GM18508 (cell line): ENCODE data around the gene SMARCA4.
"Not testable (repeated sequence)": the region's sequence is repeated elsewhere in the genome, so short reads cannot be mapped to it uniquely, and the experiment has no call there.

Experiments used
- ATAC-seq: cut with Tn5 transposase; IDR thresholded peaks from one replicate; pipeline ENCODE4 v1.9.1; 2021; ENCODE audit warnings: moderate number of reproducible peaks; ENCODE audit not compliant: insufficient read depth, unreplicated experiment

The SMARCA4 gene

DNA sequence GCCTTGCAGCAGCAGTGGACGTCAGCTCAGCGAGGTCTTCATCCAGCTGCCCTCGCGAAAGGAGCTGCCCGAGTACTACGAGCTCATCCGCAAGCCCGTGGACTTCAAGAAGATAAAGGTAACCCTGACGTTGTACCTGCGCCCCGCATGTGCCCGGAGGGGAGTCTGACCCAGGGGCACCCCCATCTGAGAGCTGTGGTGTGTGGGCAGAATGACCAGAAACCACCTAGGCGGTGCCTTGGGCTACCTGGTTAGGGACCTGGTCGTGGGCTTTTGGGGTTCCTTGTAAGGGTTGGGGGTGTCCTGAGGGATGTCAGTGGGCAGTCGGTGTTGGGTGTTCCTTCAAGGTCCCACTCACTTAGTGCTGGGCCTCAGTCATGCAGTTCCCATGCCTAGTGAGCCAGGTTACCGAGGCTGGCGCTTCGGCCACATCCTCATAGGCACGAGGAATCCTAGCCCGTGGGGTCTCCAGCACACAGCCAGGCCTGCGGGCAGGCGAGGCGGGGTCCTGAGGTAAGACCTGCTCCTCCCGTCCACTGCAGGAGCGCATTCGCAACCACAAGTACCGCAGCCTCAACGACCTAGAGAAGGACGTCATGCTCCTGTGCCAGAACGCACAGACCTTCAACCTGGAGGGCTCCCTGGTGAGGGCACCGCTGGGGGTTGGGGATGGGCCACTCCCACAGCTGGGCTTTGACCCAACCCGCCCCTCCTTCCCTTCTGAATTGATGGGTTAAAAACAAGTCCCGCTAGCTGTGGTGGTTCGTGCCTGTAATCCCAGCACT, 97.6 kb downstream of the SMARCA4 start:
- ATAC-seq, result no peak

DNA sequence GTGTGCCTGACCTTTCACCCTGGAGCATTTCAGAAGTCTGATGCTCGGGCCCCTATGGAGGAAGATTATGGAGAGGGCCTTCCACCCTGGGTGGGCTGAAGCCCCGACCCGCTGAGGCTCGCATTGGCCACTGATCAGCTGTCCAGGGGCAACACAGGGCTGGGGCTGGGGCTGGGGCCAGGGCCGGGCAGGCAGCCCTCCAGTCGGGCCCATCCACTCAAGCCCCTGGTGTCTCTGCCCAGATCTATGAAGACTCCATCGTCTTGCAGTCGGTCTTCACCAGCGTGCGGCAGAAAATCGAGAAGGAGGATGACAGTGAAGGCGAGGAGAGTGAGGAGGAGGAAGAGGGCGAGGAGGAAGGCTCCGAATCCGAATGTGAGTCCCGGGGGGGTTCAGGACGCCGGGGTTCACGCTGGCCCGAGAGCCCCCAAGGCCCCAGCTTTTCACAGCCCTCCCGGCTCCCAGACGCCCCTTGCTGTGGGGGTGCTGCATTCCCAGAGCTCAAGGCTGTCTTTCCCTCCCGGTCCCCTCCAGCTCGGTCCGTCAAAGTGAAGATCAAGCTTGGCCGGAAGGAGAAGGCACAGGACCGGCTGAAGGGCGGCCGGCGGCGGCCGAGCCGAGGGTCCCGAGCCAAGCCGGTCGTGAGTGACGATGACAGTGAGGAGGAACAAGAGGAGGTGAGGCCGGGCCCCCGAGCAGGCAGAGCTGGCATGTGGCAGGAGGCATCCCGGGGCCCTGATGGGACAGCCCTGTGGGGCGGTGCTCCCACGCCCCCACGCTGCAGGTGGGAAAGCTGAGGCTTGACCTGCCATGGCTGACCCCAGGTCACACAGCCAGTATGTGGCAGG, 98.9 kb downstream of the SMARCA4 start:
- no peak for ATAC-seq

DNA sequence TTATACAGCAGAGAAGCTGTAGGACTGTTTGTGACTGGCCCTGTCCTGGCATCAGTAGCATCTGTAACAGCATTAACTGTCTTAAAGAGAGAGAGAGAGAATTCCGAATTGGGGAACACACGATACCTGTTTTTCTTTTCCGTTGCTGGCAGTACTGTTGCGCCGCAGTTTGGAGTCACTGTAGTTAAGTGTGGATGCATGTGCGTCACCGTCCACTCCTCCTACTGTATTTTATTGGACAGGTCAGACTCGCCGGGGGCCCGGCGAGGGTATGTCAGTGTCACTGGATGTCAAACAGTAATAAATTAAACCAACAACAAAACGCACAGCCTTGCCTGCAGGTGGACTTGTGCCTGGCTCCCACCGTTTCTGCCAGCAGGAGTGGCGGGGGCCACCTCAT, 101.1 kb downstream of the SMARCA4 start:
- no peak for ATAC-seq

GRCh38 chr19:11063434-11063833, 102.6 kb downstream of the SMARCA4 start:
- no peak for ATAC-seq

DNA sequence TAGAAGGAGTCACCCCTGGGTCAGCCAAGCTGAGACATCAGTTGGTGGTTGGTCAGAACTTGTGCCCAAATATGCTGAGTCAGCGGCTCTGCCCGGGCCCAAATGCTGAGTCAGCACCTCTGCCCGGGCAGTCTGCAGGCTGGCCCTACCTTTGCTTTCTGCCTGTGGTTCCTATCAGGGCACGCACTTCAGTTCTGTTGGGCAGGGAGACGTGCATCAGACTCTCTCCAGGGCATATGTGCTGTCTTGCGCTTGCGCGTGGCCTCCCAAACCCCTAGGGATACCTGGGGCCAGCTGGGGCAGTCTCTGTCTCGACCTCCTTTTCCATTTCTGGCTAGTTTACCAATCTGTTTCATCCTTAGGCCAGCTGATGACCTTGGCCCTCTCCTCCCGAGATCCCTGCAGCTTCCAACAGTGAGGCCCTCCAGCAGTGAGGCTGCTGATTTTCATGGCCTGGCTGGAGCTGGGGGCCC, 104.0 kb downstream of the SMARCA4 start:
- no peak for ATAC-seq

- no peak for ATAC-seq
Measured at GRCh38 chr19:11066326-11066725, 105.5 kb downstream of the SMARCA4 start.

GRCh38 chr19:11067356-11068113, 106.7 kb downstream of the SMARCA4 start:
- no peak for ATAC-seq

DNA sequence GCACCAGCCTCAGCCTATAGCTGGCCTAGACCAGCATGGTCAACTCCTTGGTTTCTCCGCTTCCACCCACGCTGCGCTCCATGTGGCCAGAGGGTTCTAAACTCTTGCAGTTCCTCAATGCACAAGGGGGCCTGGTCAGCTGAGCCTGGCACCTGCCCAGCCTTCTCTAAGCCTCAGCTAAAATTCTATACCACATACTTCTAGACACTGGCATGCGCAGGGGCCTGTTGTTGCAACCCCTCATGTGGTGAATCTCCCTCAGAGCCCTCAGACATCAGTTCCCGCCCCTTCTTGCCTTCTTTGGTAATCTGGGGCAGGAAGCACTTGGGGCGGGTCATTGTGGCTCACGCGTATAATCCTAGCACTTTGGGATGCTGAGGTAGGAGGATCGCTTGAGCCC, 108.7 kb downstream of the SMARCA4 start:
- no peak for ATAC-seq

- ATAC-seq, result no peak
Measured at GRCh38 chr19:11070123-11070522, 109.3 kb downstream of the SMARCA4 start.

DNA sequence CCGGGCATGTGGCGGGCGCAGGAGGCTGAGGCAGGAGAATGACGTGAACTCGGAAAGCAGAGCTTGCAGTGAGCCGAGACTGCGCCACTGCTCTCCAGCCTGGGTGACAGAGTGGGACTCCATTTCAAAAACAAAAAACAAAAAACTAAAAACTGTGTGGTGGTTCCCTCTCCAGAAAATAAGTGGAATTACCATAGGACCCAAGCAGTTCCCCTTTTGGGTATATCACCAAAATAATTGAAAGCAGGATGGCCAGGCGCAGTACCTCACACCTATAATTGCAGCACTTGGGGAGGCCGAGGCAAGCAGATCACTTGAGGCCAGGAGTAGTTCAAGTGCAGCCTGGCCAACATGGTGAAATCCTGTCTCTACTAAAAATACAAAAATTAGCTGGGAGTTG, 112.7 kb downstream of the SMARCA4 start:
- ATAC-seq, result no peak

DNA sequence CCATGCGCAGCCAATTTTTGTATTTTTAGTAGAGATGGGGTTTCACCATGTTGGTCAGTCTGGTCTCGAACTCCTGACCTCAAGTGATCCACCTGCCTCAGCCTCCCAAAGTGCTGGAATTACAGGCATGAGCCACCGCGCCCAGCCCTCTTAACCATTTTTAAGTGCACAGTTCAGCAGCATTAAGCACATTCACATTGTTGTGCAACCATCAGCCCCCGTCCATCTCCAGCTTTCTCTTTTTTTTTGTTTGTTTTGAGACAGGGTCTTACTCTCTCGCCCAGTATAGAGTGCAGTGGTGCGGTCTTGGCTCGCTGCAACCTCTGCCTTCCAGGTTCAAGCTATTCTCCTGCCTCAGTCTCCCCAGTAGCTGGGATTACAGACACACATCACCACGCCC, 116.0 kb downstream of the SMARCA4 start:
- ATAC-seq, result not testable (repeated sequence)

DNA sequence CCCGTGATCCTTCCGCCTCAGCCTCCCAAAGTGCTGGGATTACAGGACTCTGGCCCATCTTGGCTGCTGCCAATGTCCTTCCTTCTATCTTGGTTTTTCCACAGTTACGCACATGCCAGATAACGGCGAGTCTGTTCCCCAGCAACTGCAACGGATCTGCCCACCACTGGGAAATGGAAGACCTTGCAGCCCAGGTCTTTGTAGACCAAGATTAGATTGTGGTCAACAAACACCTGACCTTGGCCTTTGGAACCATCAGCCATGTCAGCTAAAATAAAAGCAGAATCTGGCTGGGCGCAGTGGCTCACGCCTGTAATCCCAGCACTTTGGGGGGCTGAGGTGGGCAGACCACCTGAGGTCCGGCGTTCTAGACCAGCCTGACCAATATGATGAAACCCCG, 118.1 kb downstream of the SMARCA4 start:
- ATAC-seq, result no peak

GRCh38 chr19:11079999-11080398, 119.2 kb downstream of the SMARCA4 start:
- no peak for ATAC-seq

- no peak for ATAC-seq
Measured at GRCh38 chr19:11087870-11088505, 127.2 kb downstream of the SMARCA4 start.

GRCh38 chr19:11088506-11089253, 127.8 kb downstream of the SMARCA4 start:
- no peak for ATAC-seq

- ATAC-seq, result no peak
Measured at GRCh38 chr19:11089254-11090013, 128.6 kb downstream of the SMARCA4 start, which contains the start of gene LDLR. Gene LDLR (plus strand): TSS chr19:11089463. CDS start chr19:11089549, 86 bp downstream.

DNA sequence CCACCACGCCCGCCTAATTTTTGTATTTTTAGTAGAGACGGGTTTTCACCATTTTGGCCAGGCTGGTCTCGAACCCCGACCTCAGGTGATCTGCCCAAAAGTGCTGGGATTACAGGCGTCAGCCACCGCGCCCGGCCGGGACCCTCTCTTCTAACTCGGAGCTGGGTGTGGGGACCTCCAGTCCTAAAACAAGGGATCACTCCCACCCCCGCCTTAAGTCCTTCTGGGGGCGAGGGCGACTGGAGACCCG, 129.1 kb downstream of the SMARCA4 start:
- not testable (repeated sequence) for ATAC-seq

DNA sequence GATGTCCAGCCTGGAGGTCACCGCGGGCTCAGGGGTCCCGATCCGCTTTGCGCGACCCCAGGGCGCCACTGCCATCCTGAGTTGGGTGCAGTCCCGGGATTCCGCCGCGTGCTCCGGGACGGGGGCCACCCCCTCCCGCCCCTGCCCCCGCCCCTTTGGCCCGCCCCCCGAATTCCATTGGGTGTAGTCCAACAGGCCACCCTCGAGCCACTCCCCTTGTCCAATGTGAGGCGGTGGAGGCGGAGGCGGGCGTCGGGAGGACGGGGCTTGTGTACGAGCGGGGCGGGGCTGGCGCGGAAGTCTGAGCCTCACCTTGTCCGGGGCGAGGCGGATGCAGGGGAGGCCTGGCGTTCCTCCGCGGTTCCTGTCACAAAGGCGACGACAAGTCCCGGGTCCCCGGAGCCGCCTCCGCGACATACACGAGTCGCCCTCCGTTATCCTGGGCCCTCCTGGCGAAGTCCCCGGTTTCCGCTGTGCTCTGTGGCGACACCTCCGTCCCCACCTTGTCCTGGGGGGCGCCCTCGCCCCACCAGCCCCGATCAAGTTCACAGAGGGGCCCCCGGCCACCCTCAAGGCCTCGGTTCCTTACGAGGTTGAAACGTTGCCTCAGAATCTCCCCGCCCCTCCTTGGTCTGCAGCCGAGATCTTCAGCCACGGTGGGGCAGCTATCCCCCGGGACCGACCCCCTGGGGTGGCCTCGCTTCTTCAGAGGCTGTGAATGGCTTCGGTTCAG, 129.6 kb downstream of the SMARCA4 start:
- ATAC-seq, result no peak
